NCI-H2227 (cell line): ENCODE data around the gene USH1G.

Experiments
- DNase-seq: peaks from one replicate; lab custom pipeline; 2025; ENCODE audit not compliant: unreplicated experiment; lab: John Stamatoyannopoulos, UW

The USH1G gene

GRCh38 chr17:74954665-74955421 is 31.8 kb upstream of the USH1G start:
- DNase-seq, result no peak

GRCh38 chr17:74954115-74954514 is 31.1 kb upstream of the USH1G start:
- no peak for DNase-seq

GRCh38 chr17:74953134-74953687 is 30.2 kb upstream of the USH1G start:
- DNase-seq, result no peak

- no peak for DNase-seq
These were observed 29.5 kb upstream of the USH1G start for GRCh38 chr17:74952431-74953133.

- no peak for DNase-seq
These were observed 28.8 kb upstream of the USH1G start for GRCh38 chr17:74951680-74952421.

GRCh38 chr17:74951065-74951464 is 28.0 kb upstream of the USH1G start:
- no peak for DNase-seq

- no peak for DNase-seq
These were observed 27.2 kb upstream of the USH1G start for GRCh38 chr17:74950207-74950606.

GRCh38 chr17:74949455-74950115 is 26.5 kb upstream of the USH1G start:
- no peak for DNase-seq

- no peak for DNase-seq
These were observed 24.1 kb upstream of the USH1G start for GRCh38 chr17:74947041-74947754.

- DNase-seq, result no peak
These were observed 23.6 kb upstream of the USH1G start for GRCh38 chr17:74946641-74947040.

GRCh38 chr17:74945543-74945942 is 22.5 kb upstream of the USH1G start:
- no peak for DNase-seq

GRCh38 chr17:74943808-74944522 is 20.9 kb upstream of the USH1G start:
- no peak for DNase-seq

- no peak for DNase-seq
These were observed 18.2 kb upstream of the USH1G start for GRCh38 chr17:74941128-74941725.

GRCh38 chr17:74939534-74939933 is 16.5 kb upstream of the USH1G start:
- DNase-seq, result no peak

- no peak for DNase-seq
These were observed 15.3 kb upstream of the USH1G start for GRCh38 chr17:74938194-74938950.

GRCh38 chr17:74937064-74938051 is 14.3 kb upstream of the USH1G start:
- no peak for DNase-seq

GRCh38 chr17:74936470-74936799 is 13.4 kb upstream of the USH1G start:
- DNase-seq, result no peak
